IMR-90 (cell line): ENCODE results near the gene ANLN. TPM values are rescaled to one million over a fixed set of nuclear protein-coding genes. Genes with fewer than 3 reads are reported as not detected.

ENCODE experiments used
- ATAC-seq: fragments of 200-7000 bp; cut with Tn5 transposase; 2 replicates; pipeline ENCODE4 v1.9.1; 2020; ENCODE audit warnings: low read depth, mild to moderate bottlenecking, moderate library complexity
- BruUV-seq: library from RNA; stranded (reverse); fragments of 400-500 nt; replicated peaks from 2 replicates; lab custom pipeline; 2021; lab: Mats Ljungman, UMichigan
- CTCF ChIA-PET: fragments of 300-600 bp; formaldehyde crosslinking; extraction: SDS; loops from one replicate; lab custom pipeline; 2021; ENCODE audit warnings: antibody characterized with exemption; lab: Yijun Ruan, JAX
- POLR2A ChIA-PET: fragments of 300-600 bp; sonication (Branson Sonifier 250); formaldehyde crosslinking; loops from one replicate; lab custom pipeline; 2022; ENCODE audit warnings: antibody characterized with exemption; ENCODE audit not compliant: unreplicated experiment; lab: Charles Lee
- DNase-seq: peaks from one replicate; pipeline ENCODE4 v3.0.0; 2013
- H2AFZ ChIP-seq: replicated peaks from 2 replicates; pipeline ENCODE3; 2013; ENCODE audit warnings: low read length, mild to moderate bottlenecking; ENCODE audit not compliant: poor library complexity
- H2AK5ac ChIP-seq: 2 replicates; pipeline ENCODE4 v1.6.1; 2013; ENCODE audit warnings: low read depth, low read length, inconsistent platforms
- H2AK9ac ChIP-seq: replicated peaks from 2 replicates; pipeline ENCODE3; 2013; ENCODE audit warnings: mild to moderate bottlenecking, low read depth, low read length, moderate library complexity; ENCODE audit not compliant: poor library complexity
- H2BK120ac ChIP-seq: 2 replicates; pipeline ENCODE4 v1.6.1; 2013; ENCODE audit warnings: low read depth, low read length, inconsistent platforms
- H2BK15ac ChIP-seq: 3 replicates; pipeline ENCODE4 v1.6.1; 2013; ENCODE audit warnings: low read depth, low read length, inconsistent platforms
- H2BK20ac ChIP-seq: 2 replicates; pipeline ENCODE4 v1.6.1; 2013; ENCODE audit warnings: low read depth, mild to moderate bottlenecking, inconsistent platforms, low read length, moderate library complexity
- H2BK5ac ChIP-seq: 2 replicates; pipeline ENCODE4 v1.6.1; 2013; ENCODE audit warnings: mild to moderate bottlenecking, low read depth, low read length, inconsistent platforms; ENCODE audit not compliant: poor library complexity, severe bottlenecking
- H3K14ac ChIP-seq: replicated peaks from 2 replicates; pipeline ENCODE4 v1.6.1; 2013; ENCODE audit warnings: low read depth, low read length, inconsistent platforms
- H3K18ac ChIP-seq: 2 replicates; pipeline ENCODE4 v1.6.1; 2013; ENCODE audit warnings: low read depth, low read length, control low read depth
- H3K23ac ChIP-seq: 2 replicates; pipeline ENCODE4 v1.6.1; 2013; ENCODE audit warnings: low read depth, low read length, inconsistent platforms
- H3K27ac ChIP-seq: 2 replicates; pipeline ENCODE4 v1.5.1; 2013; ENCODE audit warnings: mild to moderate bottlenecking, control low read depth, low read length; ENCODE audit not compliant: insufficient read depth
- H3K27me3 ChIP-seq: 2 replicates; pipeline ENCODE4 v1.6.1; 2013; ENCODE audit warnings: low read length; ENCODE audit not compliant: control insufficient read depth, insufficient read depth
- H3K36me3 ChIP-seq: 2 replicates; pipeline ENCODE4 v1.6.1; 2013; ENCODE audit warnings: low read length, mixed read lengths; ENCODE audit not compliant: control insufficient read depth, insufficient read depth
- H3K4ac ChIP-seq: 2 replicates; pipeline ENCODE4 v1.6.1; 2013; ENCODE audit warnings: low read depth, low read length, inconsistent platforms
- H3K4me1 ChIP-seq: 2 replicates; pipeline ENCODE4 v1.6.1; 2013; ENCODE audit warnings: low read length, mixed read lengths; ENCODE audit not compliant: control insufficient read depth, insufficient read depth
- H3K4me2 ChIP-seq: 2 replicates; pipeline ENCODE4 v1.6.1; 2013; ENCODE audit warnings: low read depth, mild to moderate bottlenecking, control low read depth, low read length, moderate library complexity
- H3K4me3 ChIP-seq: 2 replicates; pipeline ENCODE4 v1.5.1; 2013; ENCODE audit warnings: low read depth, mild to moderate bottlenecking, control low read depth, low read length, moderate library complexity; ENCODE audit not compliant: insufficient read depth
- H3K56ac ChIP-seq: 2 replicates; pipeline ENCODE4 v1.6.1; 2013; ENCODE audit warnings: low read length, inconsistent platforms; ENCODE audit not compliant: insufficient read depth; ENCODE audit errors: extremely low read depth
- H3K79me1 ChIP-seq, 2 experiments: 2 replicates each; pipeline ENCODE4 v1.6.1; 2013; ENCODE audit warnings: low read length in 2 of 2, inconsistent platforms in 1 of 2, low read depth in 1 of 2
- H3K9ac ChIP-seq: 2 replicates; pipeline ENCODE4 v1.6.1; 2013; ENCODE audit warnings: low read depth, low read length, control low read depth
- H3K9me1 ChIP-seq: 2 replicates; pipeline ENCODE4 v1.6.1; 2013; ENCODE audit warnings: low read length, inconsistent platforms; ENCODE audit not compliant: insufficient read depth
- H3K9me3 ChIP-seq: 2 replicates; pipeline ENCODE4 v1.6.1; 2013; ENCODE audit warnings: low read length; ENCODE audit not compliant: control insufficient read depth, insufficient read depth
- H4K20me1 ChIP-seq: 2 replicates; pipeline ENCODE4 v1.6.1; 2013; ENCODE audit warnings: low read length, inconsistent platforms; ENCODE audit not compliant: insufficient read depth
- H4K5ac ChIP-seq: 2 replicates; pipeline ENCODE4 v1.6.1; 2013; ENCODE audit warnings: mild to moderate bottlenecking, low read depth, low read length, control low read depth
- H4K8ac ChIP-seq, 2 experiments: 2 replicates each; pipeline ENCODE4 v1.6.1; 2013; ENCODE audit warnings: low read depth in 2 of 2, low read length in 2 of 2, control low read depth in 1 of 2, inconsistent platforms in 1 of 2
- H4K91ac ChIP-seq: 2 replicates; pipeline ENCODE4 v1.6.1; 2013; ENCODE audit warnings: low read depth, low read length, inconsistent platforms; ENCODE audit not compliant: insufficient read depth
- BHLHE40 ChIP-seq: fragments of 150-350 bp; IDR thresholded peaks from 2 replicates; pipeline ENCODE4 v1.6.1; 2016; ENCODE audit warnings: mild to moderate bottlenecking, low read depth, low read length
- CEBPB ChIP-seq: IDR thresholded peaks from 2 replicates; pipeline ENCODE4 v1.6.1; 2012; ENCODE audit warnings: low read depth, low read length, improper control_type of control experiment
- CHD1 ChIP-seq: IDR thresholded peaks from 2 replicates; pipeline ENCODE4 v1.6.1; 2012; ENCODE audit warnings: low read depth, low read length, improper control_type of control experiment
- FOS ChIP-seq: fragments of 150-350 bp; IDR thresholded peaks from 2 replicates; pipeline ENCODE4 v1.6.1; 2016; ENCODE audit warnings: low read depth, low read length
- MAFK ChIP-seq: IDR thresholded peaks from 2 replicates; pipeline ENCODE4 v1.6.1; 2012; ENCODE audit warnings: low read depth, low read length, improper control_type of control experiment
- MAZ ChIP-seq: IDR thresholded peaks from 2 replicates; pipeline ENCODE4 v1.6.1; 2012; ENCODE audit warnings: low read depth, mild to moderate bottlenecking, low read length, improper control_type of control experiment, moderate library complexity, borderline replicate concordance
- NFE2L2 ChIP-seq: fragments of 150-350 bp; IDR thresholded peaks from 2 replicates; pipeline ENCODE4 v1.6.1; 2016; ENCODE audit warnings: low read depth, mild to moderate bottlenecking, low read length
- POLR2A ChIP-seq: IDR thresholded peaks from 2 replicates; pipeline ENCODE4 v1.6.1; 2012; ENCODE audit warnings: mild to moderate bottlenecking, low read depth, low read length
- RCOR1 ChIP-seq: IDR thresholded peaks from 2 replicates; pipeline ENCODE4 v1.6.1; 2012; ENCODE audit warnings: mild to moderate bottlenecking, low read length, improper control_type of control experiment; ENCODE audit not compliant: insufficient replicate concordance
- RFX5 ChIP-seq: IDR thresholded peaks from 2 replicates; pipeline ENCODE4 v1.8.0; 2012; ENCODE audit warnings: low read depth, mild to moderate bottlenecking, low read length, moderate library complexity
- SMC3 ChIP-seq: fragments of 150-350 bp; IDR thresholded peaks from 2 replicates; pipeline ENCODE4 v1.6.1; 2016; ENCODE audit warnings: low read depth, mild to moderate bottlenecking, antibody characterized with exemption, low read length, moderate library complexity
- WGBS, 2 experiments: methylation state at CpG; one replicate each; pipeline versions ENCODE4 v1.1.5 to v1.1.7; 2013; ENCODE audit warnings: missing lambda C conversion rate in 2 of 2; ENCODE audit not compliant: insufficient read length in 1 of 2; ENCODE audit errors: extremely low coverage in 2 of 2; 5-methylcytosine and 5-hydroxymethylcytosine counted together
- dilution Hi-C: fragments of 300-500 bp; cut with HindIII; formaldehyde crosslinking; loops from one replicate; pipeline ENCODE4 v1.14.3; 2018; ENCODE audit warnings: low sequenced_read_pairs; ENCODE audit not compliant: unreplicated experiment
- in situ Hi-C: fragments of 300-500 bp; cut with MboI; formaldehyde crosslinking; loops from 3 replicates; pipeline ENCODE4 v1.14.3; 2019; ENCODE audit warnings: low sequenced_read_pairs, inconsistent platforms, mixed read lengths
- intact Hi-C: fragments of 100-400 bp; cut with micrococcal nuclease; formaldehyde crosslinking; loops from 2 replicates; pipeline ENCODE4 v1.10.0; 2022
- polyA plus RNA-seq, 3 experiments: library from polyadenylated mRNA; depleted of rRNA; stranded (reverse); fragments of >200 nt; gene quantifications; 2 replicates each; pipeline ENCODE4 v1.2.3, GENCODE V29; 2012; ENCODE audit warnings: low replicate concordance in 1 of 3
- total RNA-seq: library from RNA; depleted of rRNA; stranded (reverse); fragments of >200 nt; gene quantifications from 2 replicates; pipeline ENCODE4 v1.2.3, GENCODE V29; 2012
- TF ChIP-seq, protein P1 (sequence below): fragments of 150-350 bp; IDR thresholded peaks from 2 replicates; pipeline ENCODE4 v1.6.1; 2016; ENCODE audit warnings: low read depth, mild to moderate bottlenecking, low read length, moderate library complexity, borderline replicate concordance
- TF ChIP-seq, protein P2 (sequence below): fragments of 150-350 bp; IDR thresholded peaks from 2 replicates; pipeline ENCODE4 v1.6.1; 2017; ENCODE audit warnings: mild to moderate bottlenecking, antibody characterized with exemption, low read length, low read depth
- TF ChIP-seq, protein P3 (sequence below): conservative IDR thresholded peaks from 2 replicates; pipeline ENCODE4 v1.5.1; 2012; ENCODE audit warnings: mild to moderate bottlenecking, low read depth, low read length, improper control_type of control experiment

The ANLN gene
- total and polyA plus RNA-seq, 2 of the 4 experiments (the other 2 are of a cell fraction), result 60.5 to 276 TPM

DNA sequence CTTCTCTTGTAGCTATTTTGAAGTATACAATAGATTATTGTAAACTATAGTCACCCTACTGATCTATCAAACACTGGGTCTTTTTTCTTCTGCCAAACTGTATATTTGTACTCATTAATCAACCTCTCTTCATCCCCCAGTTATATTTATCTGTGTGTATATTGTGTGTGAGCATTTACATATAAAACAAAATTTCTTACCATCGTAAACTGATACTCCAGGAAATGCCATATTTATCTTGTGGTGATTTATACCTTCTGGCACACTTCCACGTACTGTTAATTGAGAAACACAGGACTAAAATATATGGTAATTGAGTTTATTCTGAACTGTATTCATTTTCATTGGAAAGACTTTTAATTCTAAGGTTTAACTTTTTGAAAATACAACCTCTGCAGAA is 18.9 kb downstream of the ANLN start (continued):
- TF ChIP-seq MAZ (no peak), CEBPB (no peak), RCOR1 (no peak), FOS (no peak)

DNA sequence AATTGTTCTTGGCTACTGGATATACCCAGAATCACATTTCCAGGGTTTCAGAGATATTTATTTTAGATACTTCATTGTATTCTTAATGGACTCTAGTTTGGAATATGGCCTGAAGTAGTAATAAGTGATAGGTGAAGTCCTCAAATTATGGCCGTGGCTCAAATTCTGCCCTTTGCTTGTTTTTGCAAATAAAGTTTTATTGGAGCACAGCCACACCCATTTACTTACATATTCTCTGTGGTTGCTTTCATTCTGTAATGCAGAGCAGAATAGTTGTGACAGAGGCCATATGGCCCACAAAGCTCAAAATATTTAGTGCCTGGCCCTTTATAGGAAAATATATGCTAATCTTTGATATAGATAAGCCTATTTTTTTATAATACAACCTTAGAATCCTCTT is 19.5 kb downstream of the ANLN start:
- no peak overlapping the region for H2AK9ac ChIP-seq
- ATAC-seq (no peak), DNase-seq (no peak)
- H3K9me1 ChIP-seq, result peaks cover 12% of the 10 kb centered on the region; the same call in 1 of the 2 replicates
- intact Hi-C loops, result no loop called here
- H3K18ac ChIP-seq, result no peak overlapping the region
- H2BK120ac ChIP-seq, result no peak overlapping the region
- no peak overlapping the region for H3K23ac ChIP-seq
- H4K5ac ChIP-seq, result no peak overlapping the region
- CTCF ChIA-PET, result no interaction called here
- H3K4me1 ChIP-seq, result peaks cover 3% of the 10 kb centered on the region
- peaks cover 7% of the 10 kb centered on the region for H3K36me3 ChIP-seq
- POLR2A ChIA-PET, result no interaction called here
- no peak overlapping the region for H2AFZ ChIP-seq
- H3K27ac ChIP-seq, result no peak overlapping the region
- H3K4ac ChIP-seq, result no peak overlapping the region
- H2AK5ac ChIP-seq, result no peak overlapping the region
- no CpG with 5 or more reads among the region's 1 CpG for WGBS, 2 experiments
- H3K27me3 ChIP-seq, result no peaks in the 10 kb centered on the region
- H4K91ac ChIP-seq, result no peak overlapping the region
- H3K4me2 ChIP-seq, result no peak overlapping the region
- H3K79me1 ChIP-seq, result peaks cover 47 to 67% of the 10 kb centered on the region in 2 experiments
- in situ Hi-C loops, result no loop called here
- H2BK15ac ChIP-seq, result no peak overlapping the region
- H2BK20ac ChIP-seq, result no peak overlapping the region
- no peak overlapping the region for H3K56ac ChIP-seq
- H3K9ac ChIP-seq, result no peak overlapping the region
- H3K9me3 ChIP-seq, result no peaks in the 10 kb centered on the region
- no peak overlapping the region for H3K4me3 ChIP-seq
- no peak overlapping the region for H2BK5ac ChIP-seq
- 0 out of 4 replicates have a peak overlapping the region, but pooled peaks of 1 of the 2 experiments have one; percentile 4 for H4K8ac ChIP-seq
- dilution Hi-C loops, result no loop called here
- no peaks in the 10 kb centered on the region for H4K20me1 ChIP-seq
- no peak overlapping the region for H3K14ac ChIP-seq
- no TSS peak for BruUV-seq
- TF ChIP-seq, protein P1, sequence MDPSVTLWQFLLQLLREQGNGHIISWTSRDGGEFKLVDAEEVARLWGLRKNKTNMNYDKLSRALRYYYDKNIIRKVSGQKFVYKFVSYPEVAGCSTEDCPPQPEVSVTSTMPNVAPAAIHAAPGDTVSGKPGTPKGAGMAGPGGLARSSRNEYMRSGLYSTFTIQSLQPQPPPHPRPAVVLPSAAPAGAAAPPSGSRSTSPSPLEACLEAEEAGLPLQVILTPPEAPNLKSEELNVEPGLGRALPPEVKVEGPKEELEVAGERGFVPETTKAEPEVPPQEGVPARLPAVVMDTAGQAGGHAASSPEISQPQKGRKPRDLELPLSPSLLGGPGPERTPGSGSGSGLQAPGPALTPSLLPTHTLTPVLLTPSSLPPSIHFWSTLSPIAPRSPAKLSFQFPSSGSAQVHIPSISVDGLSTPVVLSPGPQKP, result no peak
- TF ChIP-seq, protein P2, sequence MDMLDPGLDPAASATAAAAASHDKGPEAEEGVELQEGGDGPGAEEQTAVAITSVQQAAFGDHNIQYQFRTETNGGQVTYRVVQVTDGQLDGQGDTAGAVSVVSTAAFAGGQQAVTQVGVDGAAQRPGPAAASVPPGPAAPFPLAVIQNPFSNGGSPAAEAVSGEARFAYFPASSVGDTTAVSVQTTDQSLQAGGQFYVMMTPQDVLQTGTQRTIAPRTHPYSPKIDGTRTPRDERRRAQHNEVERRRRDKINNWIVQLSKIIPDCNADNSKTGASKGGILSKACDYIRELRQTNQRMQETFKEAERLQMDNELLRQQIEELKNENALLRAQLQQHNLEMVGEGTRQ, result no peak
- TF ChIP-seq RCOR1 (no peak), FOS (no peak), MAFK (no peak), SMC3 (no peak), CHD1 (no peak), POLR2A (no peak), RFX5 (no peak), CEBPB (no peak), BHLHE40 (no peak), NFE2L2 (no peak)
- TF ChIP-seq, protein P3, sequence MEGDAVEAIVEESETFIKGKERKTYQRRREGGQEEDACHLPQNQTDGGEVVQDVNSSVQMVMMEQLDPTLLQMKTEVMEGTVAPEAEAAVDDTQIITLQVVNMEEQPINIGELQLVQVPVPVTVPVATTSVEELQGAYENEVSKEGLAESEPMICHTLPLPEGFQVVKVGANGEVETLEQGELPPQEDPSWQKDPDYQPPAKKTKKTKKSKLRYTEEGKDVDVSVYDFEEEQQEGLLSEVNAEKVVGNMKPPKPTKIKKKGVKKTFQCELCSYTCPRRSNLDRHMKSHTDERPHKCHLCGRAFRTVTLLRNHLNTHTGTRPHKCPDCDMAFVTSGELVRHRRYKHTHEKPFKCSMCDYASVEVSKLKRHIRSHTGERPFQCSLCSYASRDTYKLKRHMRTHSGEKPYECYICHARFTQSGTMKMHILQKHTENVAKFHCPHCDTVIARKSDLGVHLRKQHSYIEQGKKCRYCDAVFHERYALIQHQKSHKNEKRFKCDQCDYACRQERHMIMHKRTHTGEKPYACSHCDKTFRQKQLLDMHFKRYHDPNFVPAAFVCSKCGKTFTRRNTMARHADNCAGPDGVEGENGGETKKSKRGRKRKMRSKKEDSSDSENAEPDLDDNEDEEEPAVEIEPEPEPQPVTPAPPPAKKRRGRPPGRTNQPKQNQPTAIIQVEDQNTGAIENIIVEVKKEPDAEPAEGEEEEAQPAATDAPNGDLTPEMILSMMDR, result no peak
